OCI-LY1 (cell line): Measurements from ENCODE around the gene FLYWCH1.

Experiments used
- EZH2 ChIP-seq: fragments of 200-600 bp; sonication (generic), shearing (Covaris generic); IDR thresholded peaks from 2 replicates; pipeline ENCODE4 v1.8.0; 2017; ENCODE audit warnings: borderline replicate concordance, mixed run types, mild to moderate bottlenecking, antibody characterized with exemption, low read length, moderate library complexity, mixed read lengths
- TF ChIP-seq, protein P1 (sequence below): fragments of 200-600 bp; sonication (generic), shearing (Covaris generic); IDR thresholded peaks from 2 replicates; pipeline ENCODE4 v1.5.1; 2017; ENCODE audit warnings: mild to moderate bottlenecking, antibody characterized with exemption, low read length, moderate library complexity, mixed read lengths

GRCh38 chr16:2970563-2970962 lies 58.8 kb downstream of the FLYWCH1 start:
- no peak for TF ChIP-seq EZH2
- TF ChIP-seq, protein P1, sequence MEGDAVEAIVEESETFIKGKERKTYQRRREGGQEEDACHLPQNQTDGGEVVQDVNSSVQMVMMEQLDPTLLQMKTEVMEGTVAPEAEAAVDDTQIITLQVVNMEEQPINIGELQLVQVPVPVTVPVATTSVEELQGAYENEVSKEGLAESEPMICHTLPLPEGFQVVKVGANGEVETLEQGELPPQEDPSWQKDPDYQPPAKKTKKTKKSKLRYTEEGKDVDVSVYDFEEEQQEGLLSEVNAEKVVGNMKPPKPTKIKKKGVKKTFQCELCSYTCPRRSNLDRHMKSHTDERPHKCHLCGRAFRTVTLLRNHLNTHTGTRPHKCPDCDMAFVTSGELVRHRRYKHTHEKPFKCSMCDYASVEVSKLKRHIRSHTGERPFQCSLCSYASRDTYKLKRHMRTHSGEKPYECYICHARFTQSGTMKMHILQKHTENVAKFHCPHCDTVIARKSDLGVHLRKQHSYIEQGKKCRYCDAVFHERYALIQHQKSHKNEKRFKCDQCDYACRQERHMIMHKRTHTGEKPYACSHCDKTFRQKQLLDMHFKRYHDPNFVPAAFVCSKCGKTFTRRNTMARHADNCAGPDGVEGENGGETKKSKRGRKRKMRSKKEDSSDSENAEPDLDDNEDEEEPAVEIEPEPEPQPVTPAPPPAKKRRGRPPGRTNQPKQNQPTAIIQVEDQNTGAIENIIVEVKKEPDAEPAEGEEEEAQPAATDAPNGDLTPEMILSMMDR = no peak
